H1 (cell line): ENCODE measurements around the gene SPOP. TPM values are rescaled to one million over a fixed set of nuclear protein-coding genes. Genes with fewer than 3 reads are reported as not detected.

Experiments
- HDAC6 ChIP-seq: IDR thresholded peaks from one replicate; pipeline ENCODE4 v1.7.1; 2012; ENCODE audit warnings: low read depth, mild to moderate bottlenecking, inconsistent platforms, low read length, moderate library complexity
- KDM4A ChIP-seq: IDR thresholded peaks from one replicate; pipeline ENCODE4 v1.7.1; 2012; ENCODE audit warnings: low read depth, mild to moderate bottlenecking, moderate library complexity, low read length, inconsistent platforms; ENCODE audit not compliant: severe bottlenecking
- SAP30 ChIP-seq: fragments of 300-600 bp; sonication (generic); IDR thresholded peaks from 2 replicates; pipeline ENCODE4 v1.7.1; 2012; ENCODE audit warnings: low read length, moderate library complexity, mild to moderate bottlenecking, inconsistent platforms; ENCODE audit not compliant: insufficient read depth, insufficient replicate concordance
- SIN3A ChIP-seq, 2 experiments: IDR thresholded peaks in 1 of 2; conservative IDR thresholded peaks in 1 of 2; 2 replicates each; pipeline ENCODE4 v1.6.1; 2011 to 2012; ENCODE audit warnings: low read length in 2 of 2, improper control_type of control experiment in 1 of 2, low read depth in 1 of 2, mild to moderate bottlenecking in 1 of 2
- SIX5 ChIP-seq: IDR thresholded peaks from 2 replicates; pipeline ENCODE4 v1.6.1; 2011; ENCODE audit warnings: mild to moderate bottlenecking, low read depth, low read length
- polyA plus RNA-seq, 7 experiments: library from polyadenylated mRNA; depleted of rRNA in 3 of 7; stranded (reverse) in 5 of 7; unstranded in 2 of 7; fragments of >200 nt in 5 of 7; fragments of 200-250 nt in 2 of 7; gene quantifications; 1 replicate in 5 of 7; 2 replicates in 1 of 7; 4 replicates in 1 of 7; pipeline versions ENCODE4 v1.2.1 to v1.2.3, GENCODE V29; 2011 to 2013; ENCODE audit warnings: missing spikeins in 2 of 7, mixed read lengths in 2 of 7
- total RNA-seq: library from RNA; stranded (reverse); fragmentation: NEBNext Ultra II Directional; extraction: Animal tissue kit (Norgen Biotek cat#: 25700); gene quantifications from 2 replicates; pipeline ENCODE4 v1.2.1, GENCODE V29; 2021
- TF ChIP-seq, protein P1 (sequence below): fragments of 300-600 bp; sonication (generic); IDR thresholded peaks from 2 replicates; pipeline ENCODE4 v1.7.1; 2012; ENCODE audit warnings: low read length, moderate library complexity, mild to moderate bottlenecking, inconsistent platforms; ENCODE audit not compliant: insufficient replicate concordance
- TF ChIP-seq, protein P2 (sequence below): IDR thresholded peaks from 2 replicates; pipeline ENCODE4 v1.6.1; 2012; ENCODE audit warnings: low read length, inconsistent platforms

Gene SPOP
- total and polyA plus RNA-seq, 2 of the 8 experiments (the other 6 are each of a cell fraction or from before 2014, with no cell fraction given), result 13.3 to 25.6 TPM

DNA sequence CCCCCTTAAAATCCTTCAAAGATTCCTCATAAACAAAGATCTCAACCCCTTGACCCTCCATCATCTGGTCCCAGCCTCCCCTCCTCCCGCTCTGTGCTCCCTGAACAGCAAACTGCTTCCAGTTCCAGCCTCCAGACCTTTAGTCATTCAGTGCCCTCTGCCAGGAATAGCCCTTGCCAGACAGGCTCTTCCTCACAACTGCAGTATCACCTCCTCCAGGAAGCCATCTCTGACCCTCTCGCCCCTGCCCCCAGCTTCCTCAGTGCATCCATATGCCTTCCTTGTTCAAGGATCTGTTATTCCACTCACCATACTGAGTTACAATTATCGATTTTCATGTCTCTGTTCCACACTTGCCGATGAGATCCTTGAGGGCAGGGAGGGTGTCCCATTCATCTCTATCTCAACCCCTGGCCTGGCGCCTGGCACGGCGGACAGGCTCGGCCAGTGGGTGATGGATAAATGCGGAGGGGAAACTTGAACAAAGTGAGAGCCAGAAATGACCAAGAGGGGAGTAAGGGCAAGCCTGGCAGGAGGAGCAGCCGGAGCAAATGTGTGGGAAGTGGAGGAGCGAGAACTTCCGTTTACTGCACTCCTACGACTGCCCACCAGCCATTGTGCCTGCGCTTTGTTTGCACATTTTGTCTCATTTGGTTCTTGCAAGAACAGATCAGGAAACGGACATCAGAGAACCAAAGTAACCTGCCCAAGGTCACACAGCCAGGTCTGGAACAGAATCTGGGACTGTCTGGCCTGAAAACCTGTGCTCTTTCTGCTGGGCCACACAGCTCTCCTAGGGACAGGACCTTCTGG is 104.2 kb downstream of the SPOP start (continued):
- TF ChIP-seq, protein P1, sequence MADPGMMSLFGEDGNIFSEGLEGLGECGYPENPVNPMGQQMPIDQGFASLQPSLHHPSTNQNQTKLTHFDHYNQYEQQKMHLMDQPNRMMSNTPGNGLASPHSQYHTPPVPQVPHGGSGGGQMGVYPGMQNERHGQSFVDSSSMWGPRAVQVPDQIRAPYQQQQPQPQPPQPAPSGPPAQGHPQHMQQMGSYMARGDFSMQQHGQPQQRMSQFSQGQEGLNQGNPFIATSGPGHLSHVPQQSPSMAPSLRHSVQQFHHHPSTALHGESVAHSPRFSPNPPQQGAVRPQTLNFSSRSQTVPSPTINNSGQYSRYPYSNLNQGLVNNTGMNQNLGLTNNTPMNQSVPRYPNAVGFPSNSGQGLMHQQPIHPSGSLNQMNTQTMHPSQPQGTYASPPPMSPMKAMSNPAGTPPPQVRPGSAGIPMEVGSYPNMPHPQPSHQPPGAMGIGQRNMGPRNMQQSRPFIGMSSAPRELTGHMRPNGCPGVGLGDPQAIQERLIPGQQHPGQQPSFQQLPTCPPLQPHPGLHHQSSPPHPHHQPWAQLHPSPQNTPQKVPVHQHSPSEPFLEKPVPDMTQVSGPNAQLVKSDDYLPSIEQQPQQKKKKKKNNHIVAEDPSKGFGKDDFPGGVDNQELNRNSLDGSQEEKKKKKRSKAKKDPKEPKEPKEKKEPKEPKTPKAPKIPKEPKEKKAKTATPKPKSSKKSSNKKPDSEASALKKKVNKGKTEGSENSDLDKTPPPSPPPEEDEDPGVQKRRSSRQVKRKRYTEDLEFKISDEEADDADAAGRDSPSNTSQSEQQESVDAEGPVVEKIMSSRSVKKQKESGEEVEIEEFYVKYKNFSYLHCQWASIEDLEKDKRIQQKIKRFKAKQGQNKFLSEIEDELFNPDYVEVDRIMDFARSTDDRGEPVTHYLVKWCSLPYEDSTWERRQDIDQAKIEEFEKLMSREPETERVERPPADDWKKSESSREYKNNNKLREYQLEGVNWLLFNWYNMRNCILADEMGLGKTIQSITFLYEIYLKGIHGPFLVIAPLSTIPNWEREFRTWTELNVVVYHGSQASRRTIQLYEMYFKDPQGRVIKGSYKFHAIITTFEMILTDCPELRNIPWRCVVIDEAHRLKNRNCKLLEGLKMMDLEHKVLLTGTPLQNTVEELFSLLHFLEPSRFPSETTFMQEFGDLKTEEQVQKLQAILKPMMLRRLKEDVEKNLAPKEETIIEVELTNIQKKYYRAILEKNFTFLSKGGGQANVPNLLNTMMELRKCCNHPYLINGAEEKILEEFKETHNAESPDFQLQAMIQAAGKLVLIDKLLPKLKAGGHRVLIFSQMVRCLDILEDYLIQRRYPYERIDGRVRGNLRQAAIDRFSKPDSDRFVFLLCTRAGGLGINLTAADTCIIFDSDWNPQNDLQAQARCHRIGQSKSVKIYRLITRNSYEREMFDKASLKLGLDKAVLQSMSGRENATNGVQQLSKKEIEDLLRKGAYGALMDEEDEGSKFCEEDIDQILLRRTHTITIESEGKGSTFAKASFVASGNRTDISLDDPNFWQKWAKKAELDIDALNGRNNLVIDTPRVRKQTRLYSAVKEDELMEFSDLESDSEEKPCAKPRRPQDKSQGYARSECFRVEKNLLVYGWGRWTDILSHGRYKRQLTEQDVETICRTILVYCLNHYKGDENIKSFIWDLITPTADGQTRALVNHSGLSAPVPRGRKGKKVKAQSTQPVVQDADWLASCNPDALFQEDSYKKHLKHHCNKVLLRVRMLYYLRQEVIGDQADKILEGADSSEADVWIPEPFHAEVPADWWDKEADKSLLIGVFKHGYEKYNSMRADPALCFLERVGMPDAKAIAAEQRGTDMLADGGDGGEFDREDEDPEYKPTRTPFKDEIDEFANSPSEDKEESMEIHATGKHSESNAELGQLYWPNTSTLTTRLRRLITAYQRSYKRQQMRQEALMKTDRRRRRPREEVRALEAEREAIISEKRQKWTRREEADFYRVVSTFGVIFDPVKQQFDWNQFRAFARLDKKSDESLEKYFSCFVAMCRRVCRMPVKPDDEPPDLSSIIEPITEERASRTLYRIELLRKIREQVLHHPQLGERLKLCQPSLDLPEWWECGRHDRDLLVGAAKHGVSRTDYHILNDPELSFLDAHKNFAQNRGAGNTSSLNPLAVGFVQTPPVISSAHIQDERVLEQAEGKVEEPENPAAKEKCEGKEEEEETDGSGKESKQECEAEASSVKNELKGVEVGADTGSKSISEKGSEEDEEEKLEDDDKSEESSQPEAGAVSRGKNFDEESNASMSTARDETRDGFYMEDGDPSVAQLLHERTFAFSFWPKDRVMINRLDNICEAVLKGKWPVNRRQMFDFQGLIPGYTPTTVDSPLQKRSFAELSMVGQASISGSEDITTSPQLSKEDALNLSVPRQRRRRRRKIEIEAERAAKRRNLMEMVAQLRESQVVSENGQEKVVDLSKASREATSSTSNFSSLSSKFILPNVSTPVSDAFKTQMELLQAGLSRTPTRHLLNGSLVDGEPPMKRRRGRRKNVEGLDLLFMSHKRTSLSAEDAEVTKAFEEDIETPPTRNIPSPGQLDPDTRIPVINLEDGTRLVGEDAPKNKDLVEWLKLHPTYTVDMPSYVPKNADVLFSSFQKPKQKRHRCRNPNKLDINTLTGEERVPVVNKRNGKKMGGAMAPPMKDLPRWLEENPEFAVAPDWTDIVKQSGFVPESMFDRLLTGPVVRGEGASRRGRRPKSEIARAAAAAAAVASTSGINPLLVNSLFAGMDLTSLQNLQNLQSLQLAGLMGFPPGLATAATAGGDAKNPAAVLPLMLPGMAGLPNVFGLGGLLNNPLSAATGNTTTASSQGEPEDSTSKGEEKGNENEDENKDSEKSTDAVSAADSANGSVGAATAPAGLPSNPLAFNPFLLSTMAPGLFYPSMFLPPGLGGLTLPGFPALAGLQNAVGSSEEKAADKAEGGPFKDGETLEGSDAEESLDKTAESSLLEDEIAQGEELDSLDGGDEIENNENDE, result no peak
- TF ChIP-seq SIX5, result no peak
- no peak for TF ChIP-seq HDAC6
- no peak for TF ChIP-seq SAP30
- no peak for TF ChIP-seq KDM4A
- TF ChIP-seq SIN3A (conservative IDR thresholded peaks at IDR 0.05 in 1 of 2, IDR thresholded peaks at IDR 0.05 in 1 of 2; ENCODE audit: low read depth in 1 of 2, low read length in 2 of 2), result no peak
- TF ChIP-seq, protein P2, sequence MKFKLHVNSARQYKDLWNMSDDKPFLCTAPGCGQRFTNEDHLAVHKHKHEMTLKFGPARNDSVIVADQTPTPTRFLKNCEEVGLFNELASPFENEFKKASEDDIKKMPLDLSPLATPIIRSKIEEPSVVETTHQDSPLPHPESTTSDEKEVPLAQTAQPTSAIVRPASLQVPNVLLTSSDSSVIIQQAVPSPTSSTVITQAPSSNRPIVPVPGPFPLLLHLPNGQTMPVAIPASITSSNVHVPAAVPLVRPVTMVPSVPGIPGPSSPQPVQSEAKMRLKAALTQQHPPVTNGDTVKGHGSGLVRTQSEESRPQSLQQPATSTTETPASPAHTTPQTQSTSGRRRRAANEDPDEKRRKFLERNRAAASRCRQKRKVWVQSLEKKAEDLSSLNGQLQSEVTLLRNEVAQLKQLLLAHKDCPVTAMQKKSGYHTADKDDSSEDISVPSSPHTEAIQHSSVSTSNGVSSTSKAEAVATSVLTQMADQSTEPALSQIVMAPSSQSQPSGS, result no peak
